ENCODE data around the gene MFSD11. TPM values are rescaled to one million over a fixed set of nuclear protein-coding genes. Genes with fewer than 3 reads are reported as not detected.
"Not testable (repeated sequence)": the region's sequence is repeated elsewhere in the genome, so short reads cannot be mapped to it uniquely, and the experiment has no call there.

The MFSD11 gene
- total RNA-seq, 1 donor from 2014 or later = 29.0 TPM

DNA sequence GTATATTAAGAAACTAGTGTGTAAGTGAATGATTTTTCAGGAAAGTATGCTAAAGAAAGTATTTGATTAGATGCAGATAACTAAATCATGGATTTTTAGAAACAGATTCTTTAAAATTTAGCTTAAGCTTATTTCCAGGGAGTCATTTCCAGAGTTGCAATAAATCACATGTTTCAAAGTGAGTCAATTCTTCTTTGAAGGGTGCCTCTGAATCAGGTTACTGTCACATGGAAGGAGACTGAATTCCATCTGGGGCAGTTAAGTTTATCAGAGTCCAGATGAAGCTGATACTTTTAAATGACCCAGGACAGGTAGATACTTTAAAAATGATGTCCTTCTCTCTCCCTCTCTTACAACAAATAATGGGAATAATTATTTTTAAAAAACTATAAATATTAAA is 5.0 kb downstream of the MFSD11 start:
- Mint-ChIP-seq H3K4me1 (ENCODE audit: unreplicated experiment) (peaks cover 22% of the 10 kb centered on the region), H3K27me3 (no peaks in the 10 kb centered on the region), H3K27ac (no peak overlapping the region), H3K36me3 (peaks cover 25% of the 10 kb centered on the region), H3K4me3 (no peak overlapping the region), H3K9me3 (no peaks in the 10 kb centered on the region)
- DNase-seq (ENCODE audit: extremely low spot score, unreplicated experiment) = no peak
- TF ChIP-seq CTCF (conservative IDR thresholded peaks at IDR 0.05) = no peak

DNA sequence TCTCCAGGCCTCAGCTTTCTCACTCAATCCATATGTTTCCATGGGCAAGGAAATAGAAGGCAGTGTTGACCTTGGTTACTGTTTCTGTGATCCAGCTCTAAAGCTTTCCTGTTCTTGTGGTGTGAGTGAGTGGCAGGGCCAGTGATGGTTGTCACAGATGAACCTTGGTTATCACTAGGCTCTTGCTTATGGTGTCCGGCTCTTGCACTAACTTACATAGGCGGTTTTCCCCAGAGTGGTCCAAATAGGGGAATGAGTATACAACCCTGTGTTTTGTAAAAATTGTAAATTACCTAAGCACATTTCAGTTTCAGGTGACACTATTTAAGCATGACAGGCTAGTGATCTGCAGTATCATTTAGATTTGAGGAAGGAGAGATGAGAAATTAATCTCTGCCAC is 6.8 kb downstream of the MFSD11 start:
- no peaks in the 10 kb centered on the region for H3K27me3 Mint-ChIP-seq
- peaks cover 29% of the 10 kb centered on the region for H3K36me3 Mint-ChIP-seq
- H3K4me3 Mint-ChIP-seq = no peak overlapping the region
- H3K9me3 Mint-ChIP-seq = no peaks in the 10 kb centered on the region
- H3K27ac Mint-ChIP-seq = no peak overlapping the region
- no peak for TF ChIP-seq CTCF (conservative IDR thresholded peaks at IDR 0.05)
- peaks cover 5% of the 10 kb centered on the region for H3K4me1 Mint-ChIP-seq (ENCODE audit: unreplicated experiment)
- no peak for DNase-seq (ENCODE audit: extremely low spot score, unreplicated experiment)

DNA sequence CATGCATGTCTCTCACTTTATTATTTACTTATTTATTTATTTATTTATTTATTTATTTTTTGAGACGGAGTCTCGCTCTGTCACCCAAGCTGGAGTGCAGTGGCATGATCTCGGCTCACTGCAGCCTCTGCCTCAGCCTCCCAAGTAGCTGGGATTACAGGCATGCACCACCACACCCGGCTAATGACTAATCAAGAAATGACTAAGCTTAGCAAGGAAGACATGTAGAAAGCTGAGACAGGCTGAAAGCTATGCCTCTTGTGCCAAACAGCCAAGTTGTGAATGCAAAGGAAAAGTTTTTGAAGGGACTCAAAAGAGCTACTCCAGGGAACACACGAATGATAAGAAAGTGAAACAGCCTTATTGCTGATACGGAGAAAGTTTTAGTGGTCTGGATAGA is 7.9 kb downstream of the MFSD11 start:
- H3K9me3 Mint-ChIP-seq; H3K27ac Mint-ChIP-seq; H3K4me1 Mint-ChIP-seq (ENCODE audit: unreplicated experiment); H3K4me3 Mint-ChIP-seq; H3K27me3 Mint-ChIP-seq; DNase-seq (ENCODE audit: extremely low spot score, unreplicated experiment): not testable (repeated sequence)
- H3K36me3 Mint-ChIP-seq = peaks cover 32% of the 10 kb centered on the region

GRCh38 chr17:76747716-76748363 is 9.9 kb downstream of the MFSD11 start:
- Mint-ChIP-seq H3K4me3 (no peak overlapping the region), H3K36me3 (peaks cover 33% of the 10 kb centered on the region), H3K27ac (no peak overlapping the region), H3K4me1 (ENCODE audit: unreplicated experiment) (peaks cover 3% of the 10 kb centered on the region), H3K27me3 (no peaks in the 10 kb centered on the region), H3K9me3 (no peaks in the 10 kb centered on the region)
- no peak for TF ChIP-seq CTCF (conservative IDR thresholded peaks at IDR 0.05)
- no peak for DNase-seq (ENCODE audit: extremely low spot score, unreplicated experiment)

DNA sequence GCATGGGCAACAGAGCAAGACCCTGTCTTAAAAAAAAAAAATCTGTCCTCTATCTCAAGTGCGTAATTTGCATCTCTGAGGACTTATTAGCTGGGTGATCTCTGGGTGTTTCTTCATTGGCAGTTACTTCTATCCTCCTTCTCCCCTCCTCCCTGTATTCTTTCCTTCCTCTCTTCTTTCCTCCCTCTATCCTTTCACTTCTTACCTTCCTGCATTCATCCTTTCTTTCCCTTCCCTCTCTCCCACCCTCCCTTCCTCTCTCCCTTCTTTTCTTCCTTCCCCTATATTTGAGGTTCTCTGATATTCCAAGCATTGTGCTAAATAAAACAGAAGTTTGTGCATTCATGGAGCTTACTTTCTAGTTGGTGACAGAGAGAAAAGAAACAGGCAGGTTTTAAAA is 10.7 kb downstream of the MFSD11 start:
- Mint-ChIP-seq H3K27me3 (no peaks in the 10 kb centered on the region), H3K4me3 (no peak overlapping the region), H3K27ac (no peak overlapping the region), H3K36me3 (peaks cover 36% of the 10 kb centered on the region), H3K9me3 (no peaks in the 10 kb centered on the region), H3K4me1 (ENCODE audit: unreplicated experiment) (peaks cover 3% of the 10 kb centered on the region)
- no peak for TF ChIP-seq CTCF (conservative IDR thresholded peaks at IDR 0.05)
- DNase-seq (ENCODE audit: extremely low spot score, unreplicated experiment) = no peak

GRCh38 chr17:76751416-76751993 is 13.6 kb downstream of the MFSD11 start:
- Mint-ChIP-seq H3K27me3 (no peaks in the 10 kb centered on the region), H3K4me3 (no peak overlapping the region), H3K4me1 (ENCODE audit: unreplicated experiment) (peaks cover 3% of the 10 kb centered on the region), H3K27ac (no peak overlapping the region), H3K36me3 (peaks cover 19% of the 10 kb centered on the region), H3K9me3 (no peaks in the 10 kb centered on the region)
- no peak for DNase-seq (ENCODE audit: extremely low spot score, unreplicated experiment)
- TF ChIP-seq CTCF (conservative IDR thresholded peaks at IDR 0.05) = no peak

Measured in type B pancreatic cell (in vitro differentiated cells).